HEK293 (cell line): Measurements from ENCODE around the gene RGS7.

Experiments used
- CTCF ChIA-PET: fragments of 350-600 bp; formaldehyde crosslinking; extraction: SDS; loops from one replicate; lab custom pipeline; 2021; ENCODE audit warnings: antibody characterized with exemption; lab: Yijun Ruan, JAX
- POLR2A ChIA-PET: fragments of 300-600 bp; formaldehyde crosslinking; extraction: SDS; loops from one replicate; lab custom pipeline; 2020; ENCODE audit warnings: antibody characterized with exemption, inconsistent platforms; lab: Yijun Ruan, JAX
- H3K27ac ChIP-seq: fragments of 200-500 bp; sonication (Bioruptor generic); 2 replicates; pipeline ENCODE4 v1.5.1; 2014; ENCODE audit warnings: low read depth, low read length, control low read depth, inconsistent platforms; ENCODE audit errors: extremely low read depth
- H3K36me3 ChIP-seq, 2 experiments: fragments of 200-500 bp in 1 of 2; sonication (Bioruptor generic) in 1 of 2; 1 replicate in 1 of 2; 2 replicates in 1 of 2; pipeline ENCODE4 v1.5.1; 2014 to 2017; ENCODE audit warnings: inconsistent platforms in 2 of 2, low read length in 2 of 2; ENCODE audit not compliant: control insufficient read depth in 2 of 2, insufficient read depth in 1 of 2
- H3K4me1 ChIP-seq: fragments of 200-500 bp; sonication (Bioruptor generic); 2 replicates; pipeline ENCODE4 v1.5.1; 2014; ENCODE audit warnings: mild to moderate bottlenecking, low read length, inconsistent platforms; ENCODE audit not compliant: control insufficient read depth, insufficient read depth
- H3K4me3 ChIP-seq: 2 replicates; pipeline ENCODE4 v1.5.1; 2011; ENCODE audit warnings: low read depth, mild to moderate bottlenecking, control low read depth, low read length, moderate library complexity
- H3K9me3 ChIP-seq: fragments of 200-500 bp; sonication (Bioruptor generic); 2 replicates; pipeline ENCODE4 v1.5.1; 2014; ENCODE audit warnings: low read depth, low read length, inconsistent platforms; ENCODE audit not compliant: control insufficient read depth, insufficient read depth
- GLIS2 ChIP-seq: fragments of 450-650 bp; formaldehyde crosslinking; IDR thresholded peaks from 2 replicates; pipeline ENCODE4 v1.5.1; 2016; ENCODE audit warnings: missing biosample characterization, missing genetic modification characterization
- KLF8 ChIP-seq: fragments of 450-650 bp; formaldehyde crosslinking; IDR thresholded peaks from 2 replicates; pipeline ENCODE4 v1.5.1; 2016; ENCODE audit warnings: missing biosample characterization, missing genetic modification characterization
- KLF9 ChIP-seq: fragments of 450-650 bp; formaldehyde crosslinking; IDR thresholded peaks from 2 replicates; pipeline ENCODE4 v1.5.1; 2016; ENCODE audit warnings: missing biosample characterization, missing genetic modification characterization, low read depth
- RBAK ChIP-seq: fragments of 450-650 bp; formaldehyde crosslinking; IDR thresholded peaks from 2 replicates; pipeline ENCODE4 v1.5.1; 2016; ENCODE audit warnings: missing biosample characterization, missing genetic modification characterization
- SALL2 ChIP-seq: fragments of 450-650 bp; formaldehyde crosslinking; IDR thresholded peaks from 2 replicates; pipeline ENCODE4 v1.5.0; 2017; ENCODE audit warnings: missing biosample characterization, mild to moderate bottlenecking, missing genetic modification characterization, borderline replicate concordance
- SCRT1 ChIP-seq: fragments of 450-650 bp; formaldehyde crosslinking; IDR thresholded peaks from 2 replicates; pipeline ENCODE4 v1.5.1; 2016; ENCODE audit warnings: missing biosample characterization, missing genetic modification characterization, borderline replicate concordance
- SCRT2 ChIP-seq: fragments of 450-650 bp; formaldehyde crosslinking; IDR thresholded peaks from 2 replicates; pipeline ENCODE4 v1.5.1; 2016; ENCODE audit warnings: missing biosample characterization, missing genetic modification characterization
- WT1 ChIP-seq: fragments of 450-650 bp; formaldehyde crosslinking; IDR thresholded peaks from 2 replicates; pipeline ENCODE4 v1.5.1; 2016; ENCODE audit warnings: missing biosample characterization, missing genetic modification characterization
- YY2 ChIP-seq: fragments of 450-650 bp; formaldehyde crosslinking; IDR thresholded peaks from 2 replicates; pipeline ENCODE4 v1.5.1; 2016; ENCODE audit warnings: missing biosample characterization, missing genetic modification characterization
- ZNF169 ChIP-seq: fragments of 450-650 bp; formaldehyde crosslinking; IDR thresholded peaks from 2 replicates; pipeline ENCODE4 v1.5.1; 2016; ENCODE audit warnings: missing biosample characterization, missing genetic modification characterization
- ZNF214 ChIP-seq: fragments of 450-650 bp; formaldehyde crosslinking; IDR thresholded peaks from 2 replicates; pipeline ENCODE4 v1.5.1; 2017; ENCODE audit warnings: missing biosample characterization, mild to moderate bottlenecking, missing genetic modification characterization, borderline replicate concordance
- ZNF302 ChIP-seq: fragments of 450-650 bp; formaldehyde crosslinking; IDR thresholded peaks from 2 replicates; pipeline ENCODE4 v1.5.1; 2016; ENCODE audit warnings: missing biosample characterization, missing genetic modification characterization, low read depth
- ZNF311 ChIP-seq: fragments of 450-650 bp; formaldehyde crosslinking; IDR thresholded peaks from 2 replicates; pipeline ENCODE4 v1.5.1; 2017; ENCODE audit warnings: missing biosample characterization, missing genetic modification characterization, borderline replicate concordance
- ZNF404 ChIP-seq: fragments of 450-650 bp; formaldehyde crosslinking; IDR thresholded peaks from 2 replicates; pipeline ENCODE4 v1.5.1; 2017; ENCODE audit warnings: missing biosample characterization, missing genetic modification characterization
- ZNF416 ChIP-seq: fragments of 450-650 bp; formaldehyde crosslinking; IDR thresholded peaks from 2 replicates; pipeline ENCODE4 v1.5.1; 2016; ENCODE audit warnings: missing biosample characterization, missing genetic modification characterization
- ZNF426 ChIP-seq: fragments of 450-650 bp; formaldehyde crosslinking; IDR thresholded peaks from 2 replicates; pipeline ENCODE4 v1.5.1; 2017; ENCODE audit warnings: missing biosample characterization, missing genetic modification characterization, mild to moderate bottlenecking, inconsistent platforms, moderate library complexity
- ZNF548 ChIP-seq: fragments of 450-650 bp; formaldehyde crosslinking; IDR thresholded peaks from 2 replicates; pipeline ENCODE4 v1.5.1; 2016; ENCODE audit warnings: missing biosample characterization, missing genetic modification characterization
- ZNF558 ChIP-seq: fragments of 450-650 bp; formaldehyde crosslinking; IDR thresholded peaks from 2 replicates; pipeline ENCODE4 v1.5.1; 2016; ENCODE audit warnings: missing biosample characterization, missing genetic modification characterization
- ZNF560 ChIP-seq: fragments of 450-650 bp; formaldehyde crosslinking; IDR thresholded peaks from 2 replicates; pipeline ENCODE4 v1.5.1; 2017; ENCODE audit warnings: missing biosample characterization, missing genetic modification characterization, borderline replicate concordance
- ZNF585B ChIP-seq: fragments of 450-650 bp; formaldehyde crosslinking; IDR thresholded peaks from 2 replicates; pipeline ENCODE4 v1.5.1; 2016; ENCODE audit warnings: missing biosample characterization, missing genetic modification characterization
- ZSCAN16 ChIP-seq: fragments of 450-650 bp; formaldehyde crosslinking; IDR thresholded peaks from 2 replicates; pipeline ENCODE4 v1.5.1; 2016; ENCODE audit warnings: missing biosample characterization, missing genetic modification characterization
- TF ChIP-seq, protein P1 (sequence below): fragments of 450-650 bp; formaldehyde crosslinking; IDR thresholded peaks from 2 replicates; pipeline ENCODE4 v1.5.1; 2016; ENCODE audit warnings: missing biosample characterization, missing genetic modification characterization
- TF ChIP-seq, protein P2 (sequence below): fragments of 450-650 bp; formaldehyde crosslinking; IDR thresholded peaks from 2 replicates; pipeline ENCODE4 v1.5.1; 2016; ENCODE audit warnings: missing biosample characterization, missing genetic modification characterization, low read depth
- TF ChIP-seq, protein P3 (sequence below): fragments of 450-650 bp; formaldehyde crosslinking; IDR thresholded peaks from 2 replicates; pipeline ENCODE4 v1.5.1; 2016; ENCODE audit warnings: missing biosample characterization, missing genetic modification characterization
- TF ChIP-seq, protein P4 (sequence below): fragments of 450-650 bp; formaldehyde crosslinking; IDR thresholded peaks from 2 replicates; pipeline ENCODE4 v1.5.1; 2017; ENCODE audit warnings: missing biosample characterization, mild to moderate bottlenecking, missing genetic modification characterization, moderate library complexity
- TF ChIP-seq, protein P5 (sequence below): IDR thresholded peaks from 2 replicates; pipeline ENCODE4 v1.6.1; 2011; ENCODE audit warnings: mild to moderate bottlenecking, low read depth, low read length, borderline replicate concordance

RGS7 gene

DNA sequence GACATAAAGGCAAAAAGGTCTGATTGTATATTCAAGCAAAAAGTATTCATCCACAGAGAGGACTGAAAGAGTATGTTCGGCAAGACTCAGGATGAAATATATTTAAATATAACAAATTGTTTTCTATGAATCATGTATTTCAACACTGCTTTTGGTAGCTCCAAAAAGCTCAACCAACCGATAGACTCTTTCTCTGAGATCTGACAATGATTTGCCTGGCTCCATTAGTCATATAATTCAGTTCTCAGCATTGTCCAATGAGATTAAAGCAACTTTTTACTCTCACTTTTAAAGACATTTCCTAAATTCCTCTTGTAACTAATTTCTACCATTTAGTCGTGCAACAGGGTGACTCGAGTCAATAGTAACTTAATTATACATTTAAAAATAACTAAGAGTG is 426.0 kb downstream of the RGS7 start:
- H3K4me3 ChIP-seq, result no peak overlapping the region
- no peaks in the 10 kb centered on the region for H3K36me3 ChIP-seq
- no peaks in the 10 kb centered on the region for H3K9me3 ChIP-seq
- CTCF ChIA-PET, result no interaction called here
- H3K27ac ChIP-seq, result no peak overlapping the region
- H3K4me1 ChIP-seq, result no peaks in the 10 kb centered on the region
- TF ChIP-seq, protein P1, sequence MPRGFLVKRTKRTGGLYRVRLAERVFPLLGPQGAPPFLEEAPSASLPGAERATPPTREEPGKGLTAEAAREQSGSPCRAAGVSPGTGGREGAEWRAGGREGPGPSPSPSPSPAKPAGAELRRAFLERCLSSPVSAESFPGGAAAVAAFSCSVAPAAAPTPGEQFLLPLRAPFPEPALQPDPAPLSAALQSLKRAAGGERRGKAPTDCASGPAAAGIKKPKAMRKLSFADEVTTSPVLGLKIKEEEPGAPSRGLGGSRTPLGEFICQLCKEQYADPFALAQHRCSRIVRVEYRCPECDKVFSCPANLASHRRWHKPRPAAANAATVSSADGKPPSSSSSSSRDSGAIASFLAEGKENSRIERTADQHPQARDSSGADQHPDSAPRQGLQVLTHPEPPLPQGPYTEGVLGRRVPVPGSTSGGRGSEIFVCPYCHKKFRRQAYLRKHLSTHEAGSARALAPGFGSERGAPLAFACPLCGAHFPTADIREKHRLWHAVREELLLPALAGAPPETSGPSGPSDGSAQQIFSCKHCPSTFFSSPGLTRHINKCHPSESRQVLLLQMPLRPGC (tag by site-specific recombination), result no peak
- TF ChIP-seq WT1 (tag by site-specific recombination) (no peak), ZNF560 (no peak), ZNF302 (tag by site-specific recombination) (no peak), SCRT2 (no peak)
- POLR2A ChIA-PET, result no interaction called here

DNA sequence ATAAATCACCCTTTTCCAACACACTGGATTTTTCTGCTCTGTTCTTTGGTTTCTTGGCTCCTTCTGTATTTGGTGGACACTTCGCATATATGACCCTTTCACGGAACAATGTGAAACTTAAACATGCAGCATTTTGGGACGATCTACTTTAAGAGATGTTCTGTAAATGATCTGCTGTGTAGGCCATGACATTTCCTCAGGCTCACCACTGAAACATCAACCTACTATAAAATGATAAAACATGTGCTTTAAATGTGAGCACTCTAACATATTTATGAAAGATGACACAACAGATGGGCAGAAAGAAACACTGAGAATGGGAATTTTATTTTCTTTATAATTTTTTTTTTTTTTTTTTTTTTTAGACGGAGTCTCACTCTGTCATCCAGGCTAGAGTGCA is 428.7 kb downstream of the RGS7 start:
- TF ChIP-seq GLIS2 (tag by site-specific recombination) (no peak), ZNF311 (tag by site-specific recombination) (no peak), ZSCAN16 (tag by site-specific recombination) (no peak), KLF8 (tag by site-specific recombination) (no peak), ZNF169 (tag by site-specific recombination) (no peak), RBAK (tag by site-specific recombination) (no peak), ZNF404 (tag by site-specific recombination) (no peak), SCRT1 (no peak), ZNF585B (no peak), ZNF426 (tag by site-specific recombination) (no peak)
- TF ChIP-seq, protein P2, sequence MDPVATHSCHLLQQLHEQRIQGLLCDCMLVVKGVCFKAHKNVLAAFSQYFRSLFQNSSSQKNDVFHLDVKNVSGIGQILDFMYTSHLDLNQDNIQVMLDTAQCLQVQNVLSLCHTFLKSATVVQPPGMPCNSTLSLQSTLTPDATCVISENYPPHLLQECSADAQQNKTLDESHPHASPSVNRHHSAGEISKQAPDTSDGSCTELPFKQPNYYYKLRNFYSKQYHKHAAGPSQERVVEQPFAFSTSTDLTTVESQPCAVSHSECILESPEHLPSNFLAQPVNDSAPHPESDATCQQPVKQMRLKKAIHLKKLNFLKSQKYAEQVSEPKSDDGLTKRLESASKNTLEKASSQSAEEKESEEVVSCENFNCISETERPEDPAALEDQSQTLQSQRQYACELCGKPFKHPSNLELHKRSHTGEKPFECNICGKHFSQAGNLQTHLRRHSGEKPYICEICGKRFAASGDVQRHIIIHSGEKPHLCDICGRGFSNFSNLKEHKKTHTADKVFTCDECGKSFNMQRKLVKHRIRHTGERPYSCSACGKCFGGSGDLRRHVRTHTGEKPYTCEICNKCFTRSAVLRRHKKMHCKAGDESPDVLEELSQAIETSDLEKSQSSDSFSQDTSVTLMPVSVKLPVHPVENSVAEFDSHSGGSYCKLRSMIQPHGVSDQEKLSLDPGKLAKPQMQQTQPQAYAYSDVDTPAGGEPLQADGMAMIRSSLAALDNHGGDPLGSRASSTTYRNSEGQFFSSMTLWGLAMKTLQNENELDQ (tag by site-specific recombination), result no peak
- TF ChIP-seq, protein P3, sequence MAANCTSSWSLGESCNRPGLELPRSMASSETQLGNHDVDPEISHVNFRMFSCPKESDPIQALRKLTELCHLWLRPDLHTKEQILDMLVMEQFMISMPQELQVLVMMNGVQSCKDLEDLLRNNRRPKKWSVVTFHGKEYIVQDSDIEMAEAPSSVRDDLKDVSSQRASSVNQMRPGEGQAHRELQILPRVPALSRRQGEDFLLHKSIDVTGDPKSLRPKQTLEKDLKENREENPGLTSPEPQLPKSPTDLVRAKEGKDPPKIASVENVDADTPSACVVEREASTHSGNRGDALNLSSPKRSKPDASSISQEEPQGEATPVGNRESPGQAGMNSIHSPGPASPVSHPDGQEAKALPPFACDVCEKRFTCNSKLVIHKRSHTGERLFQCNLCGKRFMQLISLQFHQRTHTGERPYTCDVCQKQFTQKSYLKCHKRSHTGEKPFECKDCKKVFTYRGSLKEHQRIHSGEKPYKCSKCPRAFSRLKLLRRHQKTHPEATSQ (tag by site-specific recombination), result no peak
- Histone ChIP-seq H3K4me3 (no peak overlapping the region), H3K4me1 (no peaks in the 10 kb centered on the region), H3K9me3 (no peaks in the 10 kb centered on the region), H3K27ac (no peak overlapping the region), H3K36me3 (no peaks in the 10 kb centered on the region)
- POLR2A ChIA-PET, result interaction anchor here (0.7 kb wide), 1 partner anchor 198 kb away, joined by 8 read pairs; no protein-coding TSS in a partner anchor
- CTCF ChIA-PET, result no interaction called here

DNA sequence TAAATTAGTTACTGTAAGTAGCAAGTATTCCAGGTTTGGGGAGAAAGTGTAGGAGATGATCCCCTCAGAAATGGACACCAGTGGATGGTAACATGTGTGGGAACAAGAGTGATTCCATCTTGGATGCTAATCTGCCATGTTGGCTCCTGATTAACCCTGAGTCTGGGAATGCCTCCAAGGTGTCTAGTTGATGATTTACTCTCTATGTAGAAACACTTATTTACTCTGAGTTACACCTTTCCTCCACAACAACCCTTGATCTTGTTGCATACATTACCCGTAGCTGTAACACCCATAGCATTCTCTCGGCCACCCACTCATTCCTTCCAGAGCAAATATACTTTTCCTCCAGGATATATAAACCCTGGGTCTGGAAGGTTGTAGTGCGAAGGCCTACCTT is 429.2 kb downstream of the RGS7 start:
- Histone ChIP-seq H3K4me3 (no peak overlapping the region), H3K36me3 (no peaks in the 10 kb centered on the region), H3K4me1 (no peaks in the 10 kb centered on the region), H3K9me3 (no peaks in the 10 kb centered on the region), H3K27ac (no peak overlapping the region)
- TF ChIP-seq ZNF214 (no peak), YY2 (tag by site-specific recombination) (no peak), KLF9 (no peak), SALL2 (no peak), ZNF558 (tag by site-specific recombination) (no peak), ZNF548 (tag by site-specific recombination) (no peak), ZNF416 (tag by site-specific recombination) (no peak)
- TF ChIP-seq, protein P4, sequence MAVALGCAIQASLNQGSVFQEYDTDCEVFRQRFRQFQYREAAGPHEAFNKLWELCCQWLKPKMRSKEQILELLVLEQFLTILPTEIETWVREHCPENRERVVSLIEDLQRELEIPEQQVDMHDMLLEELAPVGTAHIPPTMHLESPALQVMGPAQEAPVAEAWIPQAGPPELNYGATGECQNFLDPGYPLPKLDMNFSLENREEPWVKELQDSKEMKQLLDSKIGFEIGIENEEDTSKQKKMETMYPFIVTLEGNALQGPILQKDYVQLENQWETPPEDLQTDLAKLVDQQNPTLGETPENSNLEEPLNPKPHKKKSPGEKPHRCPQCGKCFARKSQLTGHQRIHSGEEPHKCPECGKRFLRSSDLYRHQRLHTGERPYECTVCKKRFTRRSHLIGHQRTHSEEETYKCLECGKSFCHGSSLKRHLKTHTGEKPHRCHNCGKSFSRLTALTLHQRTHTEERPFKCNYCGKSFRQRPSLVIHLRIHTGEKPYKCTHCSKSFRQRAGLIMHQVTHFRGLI (tag by site-specific recombination), result no peak
- TF ChIP-seq, protein P5, sequence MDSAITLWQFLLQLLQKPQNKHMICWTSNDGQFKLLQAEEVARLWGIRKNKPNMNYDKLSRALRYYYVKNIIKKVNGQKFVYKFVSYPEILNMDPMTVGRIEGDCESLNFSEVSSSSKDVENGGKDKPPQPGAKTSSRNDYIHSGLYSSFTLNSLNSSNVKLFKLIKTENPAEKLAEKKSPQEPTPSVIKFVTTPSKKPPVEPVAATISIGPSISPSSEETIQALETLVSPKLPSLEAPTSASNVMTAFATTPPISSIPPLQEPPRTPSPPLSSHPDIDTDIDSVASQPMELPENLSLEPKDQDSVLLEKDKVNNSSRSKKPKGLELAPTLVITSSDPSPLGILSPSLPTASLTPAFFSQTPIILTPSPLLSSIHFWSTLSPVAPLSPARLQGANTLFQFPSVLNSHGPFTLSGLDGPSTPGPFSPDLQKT, result no peak
- ChIA-PET CTCF (no interaction called here), POLR2A (no interaction called here)
